NT2/D1 (cell line): ENCODE measurements around the gene PLA2G1B.

ENCODE experiments used
- YY1 ChIP-seq: IDR thresholded peaks from 2 replicates; pipeline ENCODE4 v1.6.1; 2011; ENCODE audit not compliant: insufficient read length, insufficient read depth
- ZNF274 ChIP-seq: IDR thresholded peaks from 2 replicates; pipeline ENCODE4 v1.6.1; 2011; ENCODE audit warnings: mild to moderate bottlenecking, low read depth, low read length

DNA sequence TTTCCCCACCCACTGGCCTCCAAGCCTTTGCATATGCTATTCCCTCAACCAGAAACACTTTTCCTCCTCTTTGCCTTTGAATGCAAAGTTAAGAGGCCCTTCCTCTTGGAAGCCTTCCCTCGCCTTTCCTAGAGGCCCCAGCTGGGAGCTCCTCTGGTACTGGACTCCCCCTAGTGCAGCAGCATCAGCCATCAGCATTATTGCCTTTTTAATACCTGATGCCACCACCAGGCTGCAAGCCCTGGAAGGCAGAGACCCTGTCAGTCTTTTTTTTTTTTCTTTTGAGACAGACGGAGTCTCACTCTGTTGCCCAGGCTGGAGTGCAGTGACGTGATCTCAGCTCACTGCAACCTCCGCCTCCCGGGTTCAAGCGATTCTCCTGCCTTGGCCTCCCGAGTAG is 19.1 kb upstream of the PLA2G1B start:
- no peak for TF ChIP-seq YY1
- no peak for TF ChIP-seq ZNF274
